WTC11 (cell line): ENCODE results near the gene ANXA5. TPM values are rescaled to one million over a fixed set of nuclear protein-coding genes. Genes with fewer than 3 reads are reported as not detected.

Source experiments
- ATAC-seq: fragments of 200-7000 bp; cut with Tn5 transposase; 2 replicates; pipeline ENCODE4 v1.10.0; 2021; ENCODE audit warnings: mild to moderate bottlenecking, moderate library complexity
- CTCF ChIA-PET: fragments of 300-600 bp; sonication (Branson Sonifier 250); formaldehyde crosslinking; loops from one replicate; lab custom pipeline; 2021; ENCODE audit warnings: antibody characterized with exemption; lab: Charles Lee
- POLR2A ChIA-PET: fragments of 350-600 bp; sonication (Branson Sonifier 250); formaldehyde crosslinking; loops from one replicate; lab custom pipeline; 2021; ENCODE audit warnings: antibody characterized with exemption; lab: Charles Lee
- DNase-seq: peaks from one replicate; pipeline ENCODE4 v3.0.0; 2021; ENCODE audit warnings: low spot score
- H3K27ac Mint-ChIP-seq: 2 replicates; pipeline ENCODE4 v1.8.0; 2021; ENCODE audit warnings: mixed read lengths
- H3K27me3 Mint-ChIP-seq: 2 replicates; pipeline ENCODE4 v1.8.0; 2021; ENCODE audit warnings: low read depth, mild to moderate bottlenecking, moderate library complexity, mixed read lengths
- H3K36me3 Mint-ChIP-seq: 2 replicates; pipeline ENCODE4 v1.8.0; 2021; ENCODE audit warnings: mixed read lengths
- H3K4me1 Mint-ChIP-seq: 2 replicates; pipeline ENCODE4 v1.8.0; 2022; ENCODE audit warnings: mixed read lengths
- H3K4me3 Mint-ChIP-seq: 2 replicates; pipeline ENCODE4 v1.8.0; 2021; ENCODE audit warnings: mild to moderate bottlenecking, moderate library complexity, mixed read lengths
- H3K9me3 Mint-ChIP-seq: 2 replicates; pipeline ENCODE4 v1.8.0; 2021; ENCODE audit warnings: mixed read lengths
- ATF1 ChIP-seq: sonication (generic); formaldehyde crosslinking; IDR thresholded peaks from 2 replicates; pipeline ENCODE4 v1.8.1; 2023; ENCODE audit warnings: mild to moderate bottlenecking, moderate library complexity, missing genetic modification reagents
- E2F5 ChIP-seq: sonication (generic); formaldehyde crosslinking; IDR thresholded peaks from 2 replicates; pipeline ENCODE4 v1.8.1; 2022; ENCODE audit warnings: mild to moderate bottlenecking, moderate library complexity, missing genetic modification reagents
- GRHL2 ChIP-seq: fragments of 250-450 bp; sonication (Bioruptor Pico); IDR thresholded peaks from 2 replicates; pipeline ENCODE4 v1.8.0; 2022; ENCODE audit warnings: mild to moderate bottlenecking, moderate library complexity; ENCODE audit not compliant: insufficient replicate concordance, severe bottlenecking
- NFYB ChIP-seq: sonication (generic); formaldehyde crosslinking; conservative IDR thresholded peaks from 2 replicates; pipeline ENCODE4 v1.8.0; 2022; ENCODE audit warnings: low read depth, missing genetic modification reagents
- PRDM15 ChIP-seq: sonication (generic); formaldehyde crosslinking; IDR thresholded peaks from 2 replicates; pipeline ENCODE4 v1.8.0; 2022; ENCODE audit warnings: missing genetic modification reagents
- RORB ChIP-seq: fragments of 250-450 bp; sonication (Bioruptor Pico); IDR thresholded peaks from 2 replicates; pipeline ENCODE4 v1.9.0; 2021; ENCODE audit warnings: mild to moderate bottlenecking
- SMAD3 ChIP-seq: sonication (generic); formaldehyde crosslinking; IDR thresholded peaks from 2 replicates; pipeline ENCODE4 v1.8.0; 2022; ENCODE audit warnings: missing genetic modification reagents, mild to moderate bottlenecking, borderline replicate concordance
- SOX15 ChIP-seq: fragments of 250-450 bp; sonication (Bioruptor Pico); IDR thresholded peaks from 2 replicates; pipeline ENCODE4 v1.9.0; 2021; ENCODE audit warnings: mild to moderate bottlenecking
- TEAD1 ChIP-seq: sonication (generic); formaldehyde crosslinking; IDR thresholded peaks from 2 replicates; pipeline ENCODE4 v1.8.0; 2022; ENCODE audit warnings: mild to moderate bottlenecking, missing genetic modification reagents
- ZNF121 ChIP-seq: sonication (generic); formaldehyde crosslinking; IDR thresholded peaks from 2 replicates; pipeline ENCODE4 v1.8.0; 2023; ENCODE audit warnings: missing genetic modification reagents
- ZNF219 ChIP-seq: sonication (generic); formaldehyde crosslinking; IDR thresholded peaks from 2 replicates; pipeline ENCODE4 v1.8.0; 2023; ENCODE audit warnings: missing genetic modification reagents, mild to moderate bottlenecking, borderline replicate concordance
- ZNF317 ChIP-seq: sonication (generic); formaldehyde crosslinking; IDR thresholded peaks from 2 replicates; pipeline ENCODE4 v1.8.1; 2023; ENCODE audit warnings: low read depth, mild to moderate bottlenecking, moderate library complexity, missing genetic modification reagents, borderline replicate concordance
- total RNA-seq: library from RNA; stranded (reverse); gene quantifications from 3 replicates; pipeline ENCODE4 v1.2.3, GENCODE V29; 2021
- TF ChIP-seq, protein P1 (sequence below): sonication (generic); formaldehyde crosslinking; IDR thresholded peaks from 2 replicates; pipeline ENCODE4 v1.8.1; 2023; ENCODE audit warnings: mild to moderate bottlenecking, missing genetic modification reagents, borderline replicate concordance
- TF ChIP-seq, protein P2 (sequence below): sonication (generic); formaldehyde crosslinking; conservative IDR thresholded peaks from 2 replicates; pipeline ENCODE4 v1.8.1; 2023; ENCODE audit warnings: mild to moderate bottlenecking, low read depth, missing genetic modification reagents, moderate library complexity
- TF ChIP-seq, protein P3 (sequence below): sonication (generic); formaldehyde crosslinking; IDR thresholded peaks from 2 replicates; pipeline ENCODE4 v1.8.1; 2023; ENCODE audit warnings: mild to moderate bottlenecking, missing genetic modification reagents

ANXA5 gene
- total RNA-seq, 1 experiment from 2014 or later: 186 TPM

- no peak for TF ChIP-seq NFYB (CRISPR knock-in tag)
- Mint-ChIP-seq H3K27ac (no peak overlapping the region), H3K4me1 (no peaks in the 10 kb centered on the region), H3K36me3 (no peaks in the 10 kb centered on the region), H3K9me3 (no peaks in the 10 kb centered on the region), H3K4me3 (no peak overlapping the region), H3K27me3 (no peaks in the 10 kb centered on the region; the same call in 1 of the 2 replicates)
- ATAC-seq (peak; percentile 58), DNase-seq (peak; percentile 11)
- CTCF ChIA-PET: no interaction called here
- POLR2A ChIA-PET: no interaction called here
Measured at GRCh38 chr4:121648516-121648915, 48.3 kb downstream of the ANXA5 start.

DNA sequence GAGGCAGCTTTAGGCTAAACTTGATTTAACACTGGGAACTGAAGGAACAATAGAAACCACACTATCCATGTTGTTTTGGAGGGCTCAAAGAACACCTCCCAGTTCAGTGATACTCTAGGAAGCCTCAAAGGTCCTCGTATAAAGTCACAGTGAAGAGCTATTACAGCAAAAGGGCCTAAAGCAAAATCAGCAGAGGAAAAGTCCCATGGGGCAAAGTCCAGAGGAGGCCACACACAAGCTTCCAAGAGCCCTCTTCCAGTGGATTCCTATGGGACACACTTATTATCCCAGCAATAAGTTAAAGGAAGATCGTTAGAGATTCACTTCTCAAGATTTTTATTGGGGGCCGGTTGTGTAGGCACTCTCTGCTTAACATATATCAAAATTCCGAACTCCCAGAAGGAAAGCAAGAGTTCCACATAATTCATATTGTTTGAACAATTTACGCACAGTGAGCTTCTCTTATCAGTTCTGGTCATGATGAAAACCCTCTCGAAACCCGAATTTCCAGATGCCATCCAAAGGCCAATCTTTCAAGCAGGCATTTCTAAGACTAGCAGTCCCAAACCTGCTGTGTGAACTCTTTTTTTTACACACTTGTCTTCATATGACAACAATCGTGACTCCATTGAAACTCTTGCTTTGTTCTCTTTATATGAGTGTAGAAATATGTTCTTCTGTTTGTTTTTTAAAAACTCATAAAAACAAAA lies 53.7 kb downstream of the ANXA5 start:
- Mint-ChIP-seq H3K9me3 (no peaks in the 10 kb centered on the region), H3K27ac (no peak overlapping the region), H3K27me3 (no peaks in the 10 kb centered on the region; the same call in 1 of the 2 replicates), H3K4me1 (no peaks in the 10 kb centered on the region), H3K4me3 (no peak overlapping the region), H3K36me3 (no peaks in the 10 kb centered on the region)
- no peak for ATAC-seq
- ChIA-PET CTCF (interaction anchor here (1.3 kb wide), 1 partner anchor 13 kb away, joined by 3 read pairs; no protein-coding TSS in a partner anchor), POLR2A (no interaction called here)
- DNase-seq: no peak
- TF ChIP-seq RORB (CRISPR knock-in tag): no peak
- TF ChIP-seq, protein P1, sequence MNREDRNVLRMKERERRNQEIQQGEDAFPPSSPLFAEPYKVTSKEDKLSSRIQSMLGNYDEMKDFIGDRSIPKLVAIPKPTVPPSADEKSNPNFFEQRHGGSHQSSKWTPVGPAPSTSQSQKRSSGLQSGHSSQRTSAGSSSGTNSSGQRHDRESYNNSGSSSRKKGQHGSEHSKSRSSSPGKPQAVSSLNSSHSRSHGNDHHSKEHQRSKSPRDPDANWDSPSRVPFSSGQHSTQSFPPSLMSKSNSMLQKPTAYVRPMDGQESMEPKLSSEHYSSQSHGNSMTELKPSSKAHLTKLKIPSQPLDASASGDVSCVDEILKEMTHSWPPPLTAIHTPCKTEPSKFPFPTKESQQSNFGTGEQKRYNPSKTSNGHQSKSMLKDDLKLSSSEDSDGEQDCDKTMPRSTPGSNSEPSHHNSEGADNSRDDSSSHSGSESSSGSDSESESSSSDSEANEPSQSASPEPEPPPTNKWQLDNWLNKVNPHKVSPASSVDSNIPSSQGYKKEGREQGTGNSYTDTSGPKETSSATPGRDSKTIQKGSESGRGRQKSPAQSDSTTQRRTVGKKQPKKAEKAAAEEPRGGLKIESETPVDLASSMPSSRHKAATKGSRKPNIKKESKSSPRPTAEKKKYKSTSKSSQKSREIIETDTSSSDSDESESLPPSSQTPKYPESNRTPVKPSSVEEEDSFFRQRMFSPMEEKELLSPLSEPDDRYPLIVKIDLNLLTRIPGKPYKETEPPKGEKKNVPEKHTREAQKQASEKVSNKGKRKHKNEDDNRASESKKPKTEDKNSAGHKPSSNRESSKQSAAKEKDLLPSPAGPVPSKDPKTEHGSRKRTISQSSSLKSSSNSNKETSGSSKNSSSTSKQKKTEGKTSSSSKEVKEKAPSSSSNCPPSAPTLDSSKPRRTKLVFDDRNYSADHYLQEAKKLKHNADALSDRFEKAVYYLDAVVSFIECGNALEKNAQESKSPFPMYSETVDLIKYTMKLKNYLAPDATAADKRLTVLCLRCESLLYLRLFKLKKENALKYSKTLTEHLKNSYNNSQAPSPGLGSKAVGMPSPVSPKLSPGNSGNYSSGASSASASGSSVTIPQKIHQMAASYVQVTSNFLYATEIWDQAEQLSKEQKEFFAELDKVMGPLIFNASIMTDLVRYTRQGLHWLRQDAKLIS (CRISPR knock-in tag): no peak
- no peak for TF ChIP-seq E2F5
- TF ChIP-seq PRDM15: no peak
- no peak for TF ChIP-seq TEAD1 (CRISPR knock-in tag)

DNA sequence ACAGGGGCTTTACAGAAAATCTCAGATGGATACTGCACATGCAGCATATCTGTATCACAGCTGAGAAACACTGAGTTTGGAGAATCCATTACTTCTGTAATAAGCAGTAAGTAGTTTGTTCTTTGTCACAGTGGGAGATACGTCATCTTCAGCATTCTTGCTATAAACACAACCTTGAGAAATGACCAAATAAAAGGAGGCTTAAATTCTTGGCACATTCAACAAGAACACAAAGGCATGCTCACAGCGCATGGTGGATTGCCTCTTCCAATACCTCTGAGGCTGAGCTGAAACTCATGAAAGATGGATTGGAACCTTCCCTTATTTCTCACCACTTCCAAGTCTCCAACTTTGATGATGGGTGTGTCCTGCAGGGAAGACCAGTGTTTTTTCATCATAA lies 54.5 kb downstream of the ANXA5 start:
- ChIA-PET POLR2A (no interaction called here), CTCF (no interaction called here)
- no peaks in the 10 kb centered on the region for H3K4me1 Mint-ChIP-seq
- H3K36me3 Mint-ChIP-seq: no peaks in the 10 kb centered on the region
- no peak for DNase-seq
- no peak overlapping the region for H3K27ac Mint-ChIP-seq
- H3K27me3 Mint-ChIP-seq: no peaks in the 10 kb centered on the region; the same call in 1 of the 2 replicates
- no peak for ATAC-seq
- no peaks in the 10 kb centered on the region for H3K9me3 Mint-ChIP-seq
- TF ChIP-seq ZNF219 (CRISPR knock-in tag) (no peak), RORB (CRISPR knock-in tag) (no peak), ZNF121 (no peak), GRHL2 (CRISPR knock-in tag) (no peak), ATF1 (CRISPR knock-in tag) (no peak), SOX15 (CRISPR knock-in tag) (no peak), SMAD3 (CRISPR knock-in tag) (no peak), ZNF317 (CRISPR knock-in tag) (no peak)
- TF ChIP-seq, protein P2, sequence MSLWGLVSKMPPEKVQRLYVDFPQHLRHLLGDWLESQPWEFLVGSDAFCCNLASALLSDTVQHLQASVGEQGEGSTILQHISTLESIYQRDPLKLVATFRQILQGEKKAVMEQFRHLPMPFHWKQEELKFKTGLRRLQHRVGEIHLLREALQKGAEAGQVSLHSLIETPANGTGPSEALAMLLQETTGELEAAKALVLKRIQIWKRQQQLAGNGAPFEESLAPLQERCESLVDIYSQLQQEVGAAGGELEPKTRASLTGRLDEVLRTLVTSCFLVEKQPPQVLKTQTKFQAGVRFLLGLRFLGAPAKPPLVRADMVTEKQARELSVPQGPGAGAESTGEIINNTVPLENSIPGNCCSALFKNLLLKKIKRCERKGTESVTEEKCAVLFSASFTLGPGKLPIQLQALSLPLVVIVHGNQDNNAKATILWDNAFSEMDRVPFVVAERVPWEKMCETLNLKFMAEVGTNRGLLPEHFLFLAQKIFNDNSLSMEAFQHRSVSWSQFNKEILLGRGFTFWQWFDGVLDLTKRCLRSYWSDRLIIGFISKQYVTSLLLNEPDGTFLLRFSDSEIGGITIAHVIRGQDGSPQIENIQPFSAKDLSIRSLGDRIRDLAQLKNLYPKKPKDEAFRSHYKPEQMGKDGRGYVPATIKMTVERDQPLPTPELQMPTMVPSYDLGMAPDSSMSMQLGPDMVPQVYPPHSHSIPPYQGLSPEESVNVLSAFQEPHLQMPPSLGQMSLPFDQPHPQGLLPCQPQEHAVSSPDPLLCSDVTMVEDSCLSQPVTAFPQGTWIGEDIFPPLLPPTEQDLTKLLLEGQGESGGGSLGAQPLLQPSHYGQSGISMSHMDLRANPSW: no peak
- TF ChIP-seq, protein P3, sequence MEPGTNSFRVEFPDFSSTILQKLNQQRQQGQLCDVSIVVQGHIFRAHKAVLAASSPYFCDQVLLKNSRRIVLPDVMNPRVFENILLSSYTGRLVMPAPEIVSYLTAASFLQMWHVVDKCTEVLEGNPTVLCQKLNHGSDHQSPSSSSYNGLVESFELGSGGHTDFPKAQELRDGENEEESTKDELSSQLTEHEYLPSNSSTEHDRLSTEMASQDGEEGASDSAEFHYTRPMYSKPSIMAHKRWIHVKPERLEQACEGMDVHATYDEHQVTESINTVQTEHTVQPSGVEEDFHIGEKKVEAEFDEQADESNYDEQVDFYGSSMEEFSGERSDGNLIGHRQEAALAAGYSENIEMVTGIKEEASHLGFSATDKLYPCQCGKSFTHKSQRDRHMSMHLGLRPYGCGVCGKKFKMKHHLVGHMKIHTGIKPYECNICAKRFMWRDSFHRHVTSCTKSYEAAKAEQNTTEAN (CRISPR knock-in tag): no peak
- H3K4me3 Mint-ChIP-seq: no peak overlapping the region
